GM18873 (cell line): Measurements from ENCODE around the gene HRH3.

Experiments
- ATAC-seq: cut with Tn5 transposase; IDR thresholded peaks from one replicate; pipeline ENCODE4 v1.9.1; 2021; ENCODE audit warnings: mild to moderate bottlenecking, moderate library complexity, moderate number of reproducible peaks; ENCODE audit not compliant: unreplicated experiment, low FRiP score

Gene HRH3

DNA sequence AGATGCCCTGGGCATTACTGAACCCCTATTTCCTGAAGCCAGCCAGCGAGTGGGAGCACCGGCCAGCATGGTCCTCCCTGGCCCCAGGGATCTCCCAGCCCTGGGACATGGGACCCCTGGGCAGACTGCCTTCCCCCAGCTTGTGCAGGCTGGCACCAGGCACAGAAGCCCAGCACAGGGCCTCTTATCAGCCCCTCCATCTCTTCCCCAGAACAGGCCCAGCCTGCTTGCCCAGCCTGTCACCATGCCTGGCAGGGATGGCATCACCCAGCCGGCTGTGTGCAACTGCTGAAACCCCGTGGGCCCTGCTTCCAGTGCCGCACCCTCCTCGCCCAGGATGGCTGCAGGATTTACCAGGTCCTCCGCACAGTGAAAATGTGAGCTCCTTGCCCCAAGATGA, 12.1 kb upstream of the HRH3 start:
- no peak for ATAC-seq

DNA sequence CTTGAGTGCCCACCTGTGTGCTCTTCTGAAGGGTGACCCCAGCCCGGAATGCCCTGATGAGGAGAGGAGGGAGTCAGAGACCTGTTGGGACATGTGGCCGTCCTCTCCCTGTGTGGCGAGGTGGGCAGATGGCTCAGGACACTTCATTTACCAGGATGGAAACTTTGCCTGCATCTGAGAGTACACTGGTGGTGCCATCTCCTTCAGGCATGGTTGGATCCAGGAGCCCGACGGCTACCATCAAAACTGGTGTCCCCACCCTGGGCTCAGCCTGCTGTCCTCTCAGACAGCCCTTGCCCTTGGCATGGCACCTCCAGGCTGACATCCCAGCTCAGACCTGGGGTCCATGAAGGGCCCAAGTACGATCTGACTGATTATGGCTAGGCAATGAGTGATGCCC, 11.2 kb upstream of the HRH3 start:
- no peak for ATAC-seq

DNA sequence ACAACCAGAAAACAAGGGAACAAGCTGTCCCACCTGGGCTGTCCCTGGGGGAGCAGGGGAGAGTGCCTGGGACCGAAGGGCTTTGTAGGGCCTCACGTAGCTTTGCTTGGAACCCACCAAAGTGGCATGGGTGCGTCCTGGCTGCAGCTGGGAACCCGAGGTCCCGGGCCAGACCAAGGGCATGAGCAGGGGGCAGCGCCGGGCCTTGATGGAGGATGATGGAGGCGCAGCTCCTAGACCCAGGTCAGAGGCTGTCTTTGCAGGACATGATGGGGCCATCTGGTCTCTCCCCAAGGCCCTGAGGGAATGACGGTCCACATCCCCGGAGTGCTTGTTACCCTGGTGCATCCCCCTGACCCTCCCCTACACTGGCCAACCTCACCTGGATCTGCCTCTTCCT, 10.6 kb upstream of the HRH3 start:
- no peak for ATAC-seq

DNA sequence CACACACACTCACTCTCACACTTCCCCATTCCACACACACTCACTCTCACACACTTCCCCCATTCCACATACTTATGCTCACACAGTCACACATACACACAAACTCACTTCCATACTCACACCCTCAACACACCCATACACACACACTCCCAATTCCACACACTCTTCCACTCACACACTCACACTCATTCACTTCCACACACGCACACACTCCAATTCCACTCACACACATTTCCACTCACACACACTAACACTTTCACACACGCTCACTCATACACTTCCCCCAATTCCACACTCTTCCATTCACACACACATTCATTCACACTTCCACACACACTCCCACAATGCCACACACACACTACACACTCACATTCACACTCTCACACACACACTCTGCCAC, 10.2 kb upstream of the HRH3 start:
- ATAC-seq = no peak

GRCh38 chr20:62229667-62230066, 9.6 kb upstream of the HRH3 start:
- ATAC-seq = no peak

- ATAC-seq = no peak
Measured at GRCh38 chr20:62228982-62229545, 9.0 kb upstream of the HRH3 start.

- ATAC-seq = no peak
Measured at GRCh38 chr20:62227977-62228958, 8.2 kb upstream of the HRH3 start.

GRCh38 chr20:62227591-62227976, 7.5 kb upstream of the HRH3 start:
- ATAC-seq = no peak

- no peak for ATAC-seq
Measured at GRCh38 chr20:62226707-62227590, 6.9 kb upstream of the HRH3 start.

GRCh38 chr20:62225820-62226635, 6.0 kb upstream of the HRH3 start:
- no peak for ATAC-seq

GRCh38 chr20:62225026-62225425, 4.9 kb upstream of the HRH3 start:
- ATAC-seq = no peak

- ATAC-seq = no peak
Measured at GRCh38 chr20:62224113-62224855, 4.2 kb upstream of the HRH3 start.

DNA sequence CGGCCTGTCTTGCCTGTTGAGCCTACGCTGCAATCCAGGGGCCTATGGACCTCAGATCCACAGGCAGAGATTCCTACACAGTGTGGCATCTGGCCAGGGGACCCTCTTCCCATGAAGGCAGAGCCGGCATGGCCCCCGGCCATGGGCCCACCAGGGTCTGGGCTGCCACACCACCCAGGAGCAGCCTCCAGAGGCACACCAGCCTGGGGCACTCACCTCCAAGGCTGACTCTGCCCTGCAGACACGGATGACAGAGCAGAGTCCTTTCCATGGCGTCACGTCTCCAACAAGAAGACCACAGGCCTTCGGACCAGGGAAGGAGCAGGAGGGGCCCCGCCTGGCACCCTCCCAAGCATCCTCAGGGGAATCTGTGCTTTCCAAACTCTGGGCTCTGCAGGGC, 3.5 kb upstream of the HRH3 start:
- no peak for ATAC-seq

GRCh38 chr20:62222972-62223371, 2.9 kb upstream of the HRH3 start:
- no peak for ATAC-seq

- no peak for ATAC-seq
Measured at GRCh38 chr20:62222266-62222850, 2.3 kb upstream of the HRH3 start.

DNA sequence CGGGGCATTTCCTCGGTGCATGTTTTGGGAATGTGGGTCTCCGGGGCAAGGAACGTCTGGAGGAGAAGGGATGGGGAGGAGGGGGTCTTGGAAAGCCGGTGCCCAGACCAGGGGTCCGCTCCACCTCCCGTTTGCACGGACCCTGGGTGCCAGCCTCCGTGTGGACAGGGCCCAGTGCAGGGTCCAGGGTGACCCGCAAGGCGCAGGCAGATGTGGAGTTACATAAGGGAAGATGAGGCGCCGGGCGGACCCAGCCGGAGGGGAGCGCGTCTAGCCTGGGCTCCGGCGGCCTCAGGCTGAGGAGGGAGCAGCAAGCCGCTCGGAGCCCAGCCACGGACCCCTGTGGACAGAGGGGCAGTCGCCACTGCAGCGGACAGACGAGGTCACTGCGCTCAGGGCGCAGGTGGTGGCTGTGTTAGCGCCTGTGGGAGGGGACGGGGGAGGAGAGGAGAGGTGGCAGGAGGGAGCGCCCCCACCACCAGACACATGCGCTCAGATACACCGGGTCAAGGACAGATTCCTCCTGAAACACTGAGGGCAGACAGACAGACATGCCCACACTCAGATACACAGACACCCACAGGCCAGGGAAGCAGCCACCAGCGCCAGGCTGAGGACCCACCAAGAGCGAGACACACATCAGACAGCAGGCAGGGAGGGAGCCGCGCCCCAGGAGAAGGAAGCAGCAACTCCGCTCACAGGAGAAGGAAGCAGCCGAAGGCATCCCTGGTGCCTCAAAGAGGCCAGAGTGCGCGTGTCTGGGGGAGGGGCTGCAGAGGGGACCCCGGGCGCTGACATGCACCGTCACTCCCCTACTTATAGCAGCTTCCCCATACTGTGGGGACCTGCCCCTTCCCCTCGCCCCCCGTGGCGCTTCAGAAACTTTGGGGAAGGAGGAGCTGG, 839 bp upstream of the HRH3 start:
- ATAC-seq = no peak

GRCh38 chr20:62219101-62219991, 732 bp downstream of the HRH3 start:
- no peak for ATAC-seq
